ENCODE results near the gene SRGAP2C.
"Not testable (repeated sequence)": the region's sequence is repeated elsewhere in the genome, so short reads cannot be mapped to it uniquely, and the experiment has no call there.

GRCh38 chr1:121281480-121281879 lies 96.7 kb downstream of the SRGAP2C start:
- TF ChIP-seq ZNF512 (CRISPR knock-in tag; IDR thresholded peaks at IDR 0.05); JUNB (CRISPR knock-in tag; IDR thresholded peaks at IDR 0.05; ENCODE audit: borderline replicate concordance); ZFP62 (CRISPR knock-in tag; IDR thresholded peaks at IDR 0.05); MYNN (CRISPR knock-in tag; IDR thresholded peaks at IDR 0.05; ENCODE audit: low read depth); HDAC1 (CRISPR knock-in tag; IDR thresholded peaks at IDR 0.05); BRF2 (CRISPR knock-in tag; IDR thresholded peaks at IDR 0.05); CEBPB (IDR thresholded peaks at IDR 0.05; ENCODE audit: borderline replicate concordance, low read depth, low read length); PHB2 (IDR thresholded peaks at IDR 0.05; ENCODE audit: partially characterized antibody); MAX (IDR thresholded peaks at IDR 0.05); CTCF (CRISPR knock-in tag; IDR thresholded peaks at IDR 0.05); EP300 (IDR thresholded peaks at IDR 0.05; ENCODE audit: low read depth in 2 of 2, low read length in 2 of 2); EP300 (CRISPR knock-in tag; IDR thresholded peaks at IDR 0.05; ENCODE audit: borderline replicate concordance): not testable (repeated sequence)
